Measurements from ENCODE around the gene WDSUB1. TPM values are rescaled to one million over a fixed set of nuclear protein-coding genes. Genes with fewer than 3 reads are reported as not detected.

The WDSUB1 gene
- total RNA-seq, 1 donor from 2014 or later = 8.6 TPM

- no peak for TF ChIP-seq CTCF (IDR thresholded peaks at IDR 0.05)
- no peaks in the 10 kb centered on the region for H3K9me3 Mint-ChIP-seq
- H3K27ac Mint-ChIP-seq = peak overlapping the region; percentile 36
- ChIA-PET POLR2A (no interaction called here), CTCF (no interaction called here)
- intact Hi-C loops (cut with micrococcal nuclease) = no loop called here
- no peak for DNase-seq
- H3K4me1 Mint-ChIP-seq = peaks cover 15% of the 10 kb centered on the region
- H3K36me3 Mint-ChIP-seq (ENCODE audit: low read depth) = no peaks in the 10 kb centered on the region
- H3K27me3 Mint-ChIP-seq = no peaks in the 10 kb centered on the region
- peak; percentile 57 for ATAC-seq (ENCODE audit: low read depth)
- H3K4me3 Mint-ChIP-seq = no peak overlapping the region
Measured at GRCh38 chr2:159209341-159210306, 76.9 kb downstream of the WDSUB1 start.

GRCh38 chr2:159208438-159208837 lies 78.1 kb downstream of the WDSUB1 start:
- H3K4me1 Mint-ChIP-seq = peaks cover 15% of the 10 kb centered on the region
- no peaks in the 10 kb centered on the region for H3K27me3 Mint-ChIP-seq
- ATAC-seq (ENCODE audit: low read depth) (no peak), DNase-seq (no peak)
- ChIA-PET POLR2A (no interaction called here), CTCF (no interaction called here)
- H3K9me3 Mint-ChIP-seq = no peaks in the 10 kb centered on the region
- no peak overlapping the region for H3K4me3 Mint-ChIP-seq
- H3K27ac Mint-ChIP-seq = no peak overlapping the region
- TF ChIP-seq CTCF (IDR thresholded peaks at IDR 0.05) = no peak
- intact Hi-C loops (cut with micrococcal nuclease) = no loop called here
- no peaks in the 10 kb centered on the region for H3K36me3 Mint-ChIP-seq (ENCODE audit: low read depth)

GRCh38 chr2:159206736-159207380 lies 79.6 kb downstream of the WDSUB1 start:
- Mint-ChIP-seq H3K4me1 (peaks cover 18% of the 10 kb centered on the region), H3K4me3 (no peak overlapping the region)
- CTCF ChIA-PET = no interaction called here

GRCh38 chr2:159204381-159205144 lies 81.9 kb downstream of the WDSUB1 start:
- no peak for TF ChIP-seq CTCF (IDR thresholded peaks at IDR 0.05)
- POLR2A ChIA-PET = no interaction called here
- H3K9me3 Mint-ChIP-seq = no peaks in the 10 kb centered on the region
- no peaks in the 10 kb centered on the region for H3K36me3 Mint-ChIP-seq (ENCODE audit: low read depth)
- no peaks in the 10 kb centered on the region for H3K27me3 Mint-ChIP-seq
- H3K4me3 Mint-ChIP-seq = no peak overlapping the region
- no peak overlapping the region for H3K27ac Mint-ChIP-seq
- peaks cover 17% of the 10 kb centered on the region for H3K4me1 Mint-ChIP-seq
- CTCF ChIA-PET = interaction anchor here (1.6 kb wide), 1 partner anchor 17 kb away, joined by 3 read pairs; no protein-coding TSS in a partner anchor
- intact Hi-C loops (cut with micrococcal nuclease) = no loop called here
- ATAC-seq (ENCODE audit: low read depth) = no peak
- DNase-seq = no peak

More at GRCh38 chr2:159206736-159207380, 79.6 kb downstream of the WDSUB1 start:
- TF ChIP-seq CTCF (IDR thresholded peaks at IDR 0.05) = no peak
- POLR2A ChIA-PET = interaction anchor here (0.6 kb wide), 1 partner anchor 13 kb away, joined by 5 read pairs; no protein-coding TSS in a partner anchor
- Mint-ChIP-seq H3K27me3 (no peaks in the 10 kb centered on the region), H3K36me3 (ENCODE audit: low read depth) (no peaks in the 10 kb centered on the region), H3K9me3 (no peaks in the 10 kb centered on the region), H3K27ac (no peak overlapping the region)
- DNase-seq (no peak), ATAC-seq (ENCODE audit: low read depth) (no peak)
- intact Hi-C loops (cut with micrococcal nuclease) = no loop called here
